HepG2 (cell line): ENCODE measurements around the gene CNPPD1. TPM values are rescaled to one million over a fixed set of nuclear protein-coding genes. Genes with fewer than 3 reads are reported as not detected.

Source experiments
- AHR ChIP-seq: IDR thresholded peaks from 2 replicates; pipeline ENCODE4 v1.6.1; 2018; ENCODE audit warnings: missing genetic modification reagents, missing compliant biosample characterization
- ARID4A ChIP-seq: sonication (generic); formaldehyde crosslinking; IDR thresholded peaks from 2 replicates; pipeline ENCODE4 v1.5.0; 2020; ENCODE audit warnings: mild to moderate bottlenecking, missing genetic modification reagents, borderline replicate concordance
- FOXP1 ChIP-seq, 2 experiments: fragments of 450-650 bp in 1 of 2; IDR thresholded peaks; 2 replicates each; pipeline ENCODE4 v1.6.1; 2017 to 2018; ENCODE audit warnings: antibody characterized with exemption in 1 of 2
- KLF16 ChIP-seq, 2 experiments: sonication (generic) in 1 of 2; formaldehyde crosslinking in 1 of 2; IDR thresholded peaks; 2 replicates each; pipeline versions ENCODE4 v1.6.1 to v1.8.0; 2016 to 2023; ENCODE audit warnings: missing genetic modification reagents in 2 of 2, missing compliant biosample characterization in 1 of 2
- KMT2B ChIP-seq: IDR thresholded peaks from 2 replicates; pipeline ENCODE4 v1.6.1; 2016; ENCODE audit warnings: missing genetic modification reagents, missing compliant biosample characterization
- MIER2 ChIP-seq: IDR thresholded peaks from 2 replicates; pipeline ENCODE4 v1.6.1; 2016; ENCODE audit warnings: missing biosample characterization, missing genetic modification reagents
- NCOR1 ChIP-seq: fragments of 200-600 bp; sonication (generic); IDR thresholded peaks from 2 replicates; pipeline ENCODE4 v1.7.0; 2017; ENCODE audit warnings: antibody characterized with exemption, low read length, borderline replicate concordance
- NR2F1 ChIP-seq, 2 experiments: fragments of 450-650 bp in 1 of 2; formaldehyde crosslinking in 1 of 2; IDR thresholded peaks; 2 replicates each; pipeline versions ENCODE4 v1.5.0 to v1.6.1; 2016 to 2020; ENCODE audit warnings: mild to moderate bottlenecking in 1 of 2, missing compliant biosample characterization in 1 of 2, missing genetic modification reagents in 1 of 2, moderate library complexity in 1 of 2
- SUZ12 ChIP-seq: fragments of 150-350 bp; IDR thresholded peaks from 2 replicates; pipeline ENCODE4 v1.6.1; 2014; ENCODE audit warnings: low read depth, low read length
- ZBTB20 ChIP-seq: sonication (generic); formaldehyde crosslinking; IDR thresholded peaks from 2 replicates; pipeline ENCODE4 v1.8.1; 2023; ENCODE audit warnings: missing genetic modification reagents, low read depth, mild to moderate bottlenecking, borderline replicate concordance
- ZBTB8A ChIP-seq: sonication (generic); formaldehyde crosslinking; IDR thresholded peaks from 2 replicates; pipeline ENCODE4 v1.4.0; 2020; ENCODE audit warnings: mild to moderate bottlenecking, low read depth, missing genetic modification reagents, borderline replicate concordance
- ZMYM4 ChIP-seq: sonication (generic); formaldehyde crosslinking; IDR thresholded peaks from 2 replicates; pipeline ENCODE4 v1.8.1; 2023; ENCODE audit warnings: mild to moderate bottlenecking, missing genetic modification reagents
- ZNF20 ChIP-seq: sonication (generic); formaldehyde crosslinking; IDR thresholded peaks from 2 replicates; pipeline ENCODE4 v1.4.0; 2020; ENCODE audit warnings: mild to moderate bottlenecking, moderate library complexity, missing genetic modification reagents
- ZNF468 ChIP-seq: sonication (generic); formaldehyde crosslinking; IDR thresholded peaks from 2 replicates; pipeline ENCODE4 v1.8.0; 2022; ENCODE audit warnings: mild to moderate bottlenecking, moderate library complexity, missing genetic modification reagents
- ZNF772 ChIP-seq: sonication (generic); formaldehyde crosslinking; IDR thresholded peaks from 2 replicates; pipeline ENCODE4 v1.5.0; 2020; ENCODE audit warnings: mild to moderate bottlenecking, missing genetic modification reagents
- polyA plus RNA-seq, 8 experiments: library from polyadenylated mRNA; depleted of rRNA in 3 of 8; stranded (reverse) in 7 of 8; unstranded in 1 of 8; fragments of >200 nt; fragmentation: Illumina TruSeq in 4 of 8; extraction: Trizol in 4 of 8; gene quantifications; 2 replicates each; pipeline versions ENCODE4 v1.2.1 to v1.2.3, GENCODE V29; 2011 to 2016; ENCODE audit warnings: low read depth in 4 of 8, missing spikeins in 1 of 8, mixed read lengths in 1 of 8; ENCODE audit not compliant: insufficient read depth in 1 of 8
- total RNA-seq, 5 experiments: library from RNA; depleted of rRNA; stranded (reverse); fragments of >200 nt; fragmentation: Illumina TruSeq; extraction: Trizol; gene quantifications; 2 replicates each; pipeline ENCODE4 v1.2.3, GENCODE V29; 2016; ENCODE audit warnings: low read depth in 1 of 5
- TF ChIP-seq, protein P1 (sequence below): sonication (generic); formaldehyde crosslinking; IDR thresholded peaks from 2 replicates; pipeline ENCODE4 v1.4.0; 2020; ENCODE audit warnings: missing genetic modification reagents
- TF ChIP-seq, protein P2 (sequence below): sonication (generic); formaldehyde crosslinking; conservative IDR thresholded peaks from 2 replicates; pipeline ENCODE4 v1.8.0; 2022; ENCODE audit warnings: mild to moderate bottlenecking, moderate library complexity, missing genetic modification reagents
- TF ChIP-seq, protein P3 (sequence below): sonication (generic); formaldehyde crosslinking; IDR thresholded peaks from 2 replicates; pipeline ENCODE4 v1.9.0; 2021; ENCODE audit warnings: missing genetic modification reagents, borderline replicate concordance

The CNPPD1 gene
- total and polyA plus RNA-seq, 2 of the 13 experiments (the other 11 are each of a cell fraction or from before 2014, with no cell fraction given): 35.5 to 49.4 TPM

DNA sequence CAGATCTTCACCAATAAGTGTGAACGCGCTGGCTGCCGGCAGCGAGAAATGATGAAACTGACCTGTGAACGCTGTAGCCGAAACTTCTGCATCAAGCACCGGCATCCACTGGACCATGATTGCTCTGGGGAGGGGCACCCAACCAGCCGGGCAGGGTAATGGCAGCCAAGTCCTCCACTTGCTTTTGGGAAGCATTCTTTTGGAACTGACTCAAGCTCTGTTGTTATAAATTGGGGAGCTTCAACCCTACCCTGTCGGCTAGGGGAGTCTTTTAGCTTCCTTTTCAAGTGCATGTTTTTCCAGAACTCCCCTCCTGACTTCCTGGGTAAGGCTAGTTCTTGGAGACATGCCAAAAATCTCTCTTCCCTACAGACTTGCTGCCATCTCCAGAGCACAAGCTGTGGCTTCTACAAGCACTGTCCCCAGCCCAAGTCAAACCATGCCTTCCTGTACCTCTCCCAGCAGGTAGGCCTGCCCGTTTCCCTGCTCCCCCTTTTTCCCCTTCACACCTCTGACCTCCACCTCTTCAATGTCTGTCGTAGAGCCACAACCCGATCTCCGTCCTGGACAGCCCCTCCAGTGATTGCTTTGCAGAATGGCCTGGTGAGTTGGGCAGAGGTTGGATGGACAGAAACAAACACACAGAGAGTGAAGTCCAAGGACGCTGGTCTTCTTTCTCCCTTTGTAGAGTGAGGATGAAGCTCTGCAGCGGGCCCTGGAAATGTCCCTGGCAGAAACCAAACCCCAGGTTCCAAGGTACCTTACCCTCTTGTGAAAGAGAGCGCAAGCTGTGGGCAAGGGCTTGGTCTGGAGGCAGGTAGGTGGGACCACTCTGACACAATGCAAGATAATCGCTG lies 31.4 kb upstream of the CNPPD1 start (continued):
- TF ChIP-seq, protein P1, sequence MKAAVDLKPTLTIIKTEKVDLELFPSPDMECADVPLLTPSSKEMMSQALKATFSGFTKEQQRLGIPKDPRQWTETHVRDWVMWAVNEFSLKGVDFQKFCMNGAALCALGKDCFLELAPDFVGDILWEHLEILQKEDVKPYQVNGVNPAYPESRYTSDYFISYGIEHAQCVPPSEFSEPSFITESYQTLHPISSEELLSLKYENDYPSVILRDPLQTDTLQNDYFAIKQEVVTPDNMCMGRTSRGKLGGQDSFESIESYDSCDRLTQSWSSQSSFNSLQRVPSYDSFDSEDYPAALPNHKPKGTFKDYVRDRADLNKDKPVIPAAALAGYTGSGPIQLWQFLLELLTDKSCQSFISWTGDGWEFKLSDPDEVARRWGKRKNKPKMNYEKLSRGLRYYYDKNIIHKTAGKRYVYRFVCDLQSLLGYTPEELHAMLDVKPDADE: no peak
- TF ChIP-seq, protein P2, sequence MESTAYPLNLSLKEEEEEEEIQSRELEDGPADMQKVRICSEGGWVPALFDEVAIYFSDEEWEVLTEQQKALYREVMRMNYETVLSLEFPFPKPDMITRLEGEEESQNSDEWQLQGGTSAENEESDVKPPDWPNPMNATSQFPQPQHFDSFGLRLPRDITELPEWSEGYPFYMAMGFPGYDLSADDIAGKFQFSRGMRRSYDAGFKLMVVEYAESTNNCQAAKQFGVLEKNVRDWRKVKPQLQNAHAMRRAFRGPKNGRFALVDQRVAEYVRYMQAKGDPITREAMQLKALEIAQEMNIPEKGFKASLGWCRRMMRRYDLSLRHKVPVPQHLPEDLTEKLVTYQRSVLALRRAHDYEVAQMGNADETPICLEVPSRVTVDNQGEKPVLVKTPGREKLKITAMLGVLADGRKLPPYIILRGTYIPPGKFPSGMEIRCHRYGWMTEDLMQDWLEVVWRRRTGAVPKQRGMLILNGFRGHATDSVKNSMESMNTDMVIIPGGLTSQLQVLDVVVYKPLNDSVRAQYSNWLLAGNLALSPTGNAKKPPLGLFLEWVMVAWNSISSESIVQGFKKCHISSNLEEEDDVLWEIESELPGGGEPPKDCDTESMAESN (CRISPR knock-in tag): peak; percentile 74
- TF ChIP-seq NR2F1 (CRISPR knock-in tag; IDR thresholded peaks at IDR 0.05) (peak; percentile 53 to 72; a peak in 3 of 4 replicates), KMT2B (peak; percentile 49; the same call in 1 of the 2 replicates), AHR (CRISPR knock-in tag) (no peak), FOXP1 (IDR thresholded peaks at IDR 0.05) (no peak), FOXP1 (CRISPR knock-in tag; IDR thresholded peaks at IDR 0.05) (peak; percentile 65), SUZ12 (no peak), NCOR1 (peak; percentile 94), ZBTB8A (no peak), ZMYM4 (CRISPR knock-in tag) (peak; percentile 73), ZNF468 (CRISPR knock-in tag) (no peak), ARID4A (CRISPR knock-in tag) (peak; percentile 54; the same call in 1 of the 2 replicates), MIER2 (0 out of 2 replicates have a peak, but pooled peaks have one; percentile 54), KLF16 (CRISPR knock-in tag; IDR thresholded peaks at IDR 0.05) (peak in 1 of 2 experiments; percentile 76; a peak in 2 of 4 replicates), ZBTB20 (CRISPR knock-in tag) (0 out of 2 replicates have a peak, but pooled peaks have one; percentile 33), ZNF772 (0 out of 2 replicates have a peak, but pooled peaks have one; percentile 22), ZNF20 (CRISPR knock-in tag) (no peak)
- TF ChIP-seq, protein P3, sequence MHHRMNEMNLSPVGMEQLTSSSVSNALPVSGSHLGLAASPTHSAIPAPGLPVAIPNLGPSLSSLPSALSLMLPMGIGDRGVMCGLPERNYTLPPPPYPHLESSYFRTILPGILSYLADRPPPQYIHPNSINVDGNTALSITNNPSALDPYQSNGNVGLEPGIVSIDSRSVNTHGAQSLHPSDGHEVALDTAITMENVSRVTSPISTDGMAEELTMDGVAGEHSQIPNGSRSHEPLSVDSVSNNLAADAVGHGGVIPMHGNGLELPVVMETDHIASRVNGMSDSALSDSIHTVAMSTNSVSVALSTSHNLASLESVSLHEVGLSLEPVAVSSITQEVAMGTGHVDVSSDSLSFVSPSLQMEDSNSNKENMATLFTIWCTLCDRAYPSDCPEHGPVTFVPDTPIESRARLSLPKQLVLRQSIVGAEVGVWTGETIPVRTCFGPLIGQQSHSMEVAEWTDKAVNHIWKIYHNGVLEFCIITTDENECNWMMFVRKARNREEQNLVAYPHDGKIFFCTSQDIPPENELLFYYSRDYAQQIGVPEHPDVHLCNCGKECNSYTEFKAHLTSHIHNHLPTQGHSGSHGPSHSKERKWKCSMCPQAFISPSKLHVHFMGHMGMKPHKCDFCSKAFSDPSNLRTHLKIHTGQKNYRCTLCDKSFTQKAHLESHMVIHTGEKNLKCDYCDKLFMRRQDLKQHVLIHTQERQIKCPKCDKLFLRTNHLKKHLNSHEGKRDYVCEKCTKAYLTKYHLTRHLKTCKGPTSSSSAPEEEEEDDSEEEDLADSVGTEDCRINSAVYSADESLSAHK: no peak
